ENCODE measurements around the gene ELL2.

DNA sequence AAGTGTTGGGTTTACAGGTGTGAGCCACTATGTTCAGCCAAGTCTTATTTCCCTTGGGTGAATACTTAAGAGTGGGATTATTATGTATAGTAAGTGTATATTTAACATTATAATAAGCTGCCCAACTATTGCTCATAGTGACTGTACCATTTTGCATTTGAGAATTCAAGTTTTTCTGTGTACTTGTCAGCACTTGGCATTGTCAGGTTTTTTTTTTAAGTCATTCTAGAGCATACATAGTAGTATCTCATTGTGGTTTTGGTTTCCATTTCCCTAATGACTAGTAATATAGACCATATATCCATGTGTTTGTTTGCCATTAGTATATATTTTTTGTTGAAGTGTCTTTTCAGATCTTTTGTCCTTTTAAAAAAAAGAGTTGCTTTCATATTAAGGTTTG, 10.5 kb upstream of the ELL2 start:
- TF ChIP-seq POLR2AphosphoS5 (IDR thresholded peaks at IDR 0.05; ENCODE audit: control insufficient read depth, insufficient read depth, low read depth, low read length), result no peak
- TF ChIP-seq, protein P1, sequence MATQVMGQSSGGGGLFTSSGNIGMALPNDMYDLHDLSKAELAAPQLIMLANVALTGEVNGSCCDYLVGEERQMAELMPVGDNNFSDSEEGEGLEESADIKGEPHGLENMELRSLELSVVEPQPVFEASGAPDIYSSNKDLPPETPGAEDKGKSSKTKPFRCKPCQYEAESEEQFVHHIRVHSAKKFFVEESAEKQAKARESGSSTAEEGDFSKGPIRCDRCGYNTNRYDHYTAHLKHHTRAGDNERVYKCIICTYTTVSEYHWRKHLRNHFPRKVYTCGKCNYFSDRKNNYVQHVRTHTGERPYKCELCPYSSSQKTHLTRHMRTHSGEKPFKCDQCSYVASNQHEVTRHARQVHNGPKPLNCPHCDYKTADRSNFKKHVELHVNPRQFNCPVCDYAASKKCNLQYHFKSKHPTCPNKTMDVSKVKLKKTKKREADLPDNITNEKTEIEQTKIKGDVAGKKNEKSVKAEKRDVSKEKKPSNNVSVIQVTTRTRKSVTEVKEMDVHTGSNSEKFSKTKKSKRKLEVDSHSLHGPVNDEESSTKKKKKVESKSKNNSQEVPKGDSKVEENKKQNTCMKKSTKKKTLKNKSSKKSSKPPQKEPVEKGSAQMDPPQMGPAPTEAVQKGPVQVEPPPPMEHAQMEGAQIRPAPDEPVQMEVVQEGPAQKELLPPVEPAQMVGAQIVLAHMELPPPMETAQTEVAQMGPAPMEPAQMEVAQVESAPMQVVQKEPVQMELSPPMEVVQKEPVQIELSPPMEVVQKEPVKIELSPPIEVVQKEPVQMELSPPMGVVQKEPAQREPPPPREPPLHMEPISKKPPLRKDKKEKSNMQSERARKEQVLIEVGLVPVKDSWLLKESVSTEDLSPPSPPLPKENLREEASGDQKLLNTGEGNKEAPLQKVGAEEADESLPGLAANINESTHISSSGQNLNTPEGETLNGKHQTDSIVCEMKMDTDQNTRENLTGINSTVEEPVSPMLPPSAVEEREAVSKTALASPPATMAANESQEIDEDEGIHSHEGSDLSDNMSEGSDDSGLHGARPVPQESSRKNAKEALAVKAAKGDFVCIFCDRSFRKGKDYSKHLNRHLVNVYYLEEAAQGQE (IDR thresholded peaks at IDR 0.05; ENCODE audit: borderline replicate concordance), result no peak
- TF ChIP-seq, protein P1 (CRISPR knock-in tag; IDR thresholded peaks at IDR 0.05; ENCODE audit: low read depth), result no peak
- no peak for TF ChIP-seq NEUROD1 (IDR thresholded peaks at IDR 0.05; ENCODE audit: borderline replicate concordance, low read depth, low read length, partially characterized antibody)
- no peak for TF ChIP-seq KDM4B (IDR thresholded peaks at IDR 0.05; ENCODE audit: borderline replicate concordance in 2 of 2, low read depth in 1 of 2)
- TF ChIP-seq EWSR1 (IDR thresholded peaks at IDR 0.05; ENCODE audit: borderline replicate concordance, low read depth, partially characterized antibody), result no peak
- TF ChIP-seq TEAD4 (IDR thresholded peaks at IDR 0.05; ENCODE audit: low read length), result no peak
- no peak for TF ChIP-seq TEAD4 (CRISPR knock-in tag; IDR thresholded peaks at IDR 0.05; ENCODE audit: borderline replicate concordance)
- TF ChIP-seq, protein P2, sequence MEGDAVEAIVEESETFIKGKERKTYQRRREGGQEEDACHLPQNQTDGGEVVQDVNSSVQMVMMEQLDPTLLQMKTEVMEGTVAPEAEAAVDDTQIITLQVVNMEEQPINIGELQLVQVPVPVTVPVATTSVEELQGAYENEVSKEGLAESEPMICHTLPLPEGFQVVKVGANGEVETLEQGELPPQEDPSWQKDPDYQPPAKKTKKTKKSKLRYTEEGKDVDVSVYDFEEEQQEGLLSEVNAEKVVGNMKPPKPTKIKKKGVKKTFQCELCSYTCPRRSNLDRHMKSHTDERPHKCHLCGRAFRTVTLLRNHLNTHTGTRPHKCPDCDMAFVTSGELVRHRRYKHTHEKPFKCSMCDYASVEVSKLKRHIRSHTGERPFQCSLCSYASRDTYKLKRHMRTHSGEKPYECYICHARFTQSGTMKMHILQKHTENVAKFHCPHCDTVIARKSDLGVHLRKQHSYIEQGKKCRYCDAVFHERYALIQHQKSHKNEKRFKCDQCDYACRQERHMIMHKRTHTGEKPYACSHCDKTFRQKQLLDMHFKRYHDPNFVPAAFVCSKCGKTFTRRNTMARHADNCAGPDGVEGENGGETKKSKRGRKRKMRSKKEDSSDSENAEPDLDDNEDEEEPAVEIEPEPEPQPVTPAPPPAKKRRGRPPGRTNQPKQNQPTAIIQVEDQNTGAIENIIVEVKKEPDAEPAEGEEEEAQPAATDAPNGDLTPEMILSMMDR (IDR thresholded peaks at IDR 0.05 in 2 of 3, conservative IDR thresholded peaks at IDR 0.05 in 1 of 3; ENCODE audit: insufficient read depth in 2 of 3, low read depth in 1 of 3, low read length in 3 of 3), result no peak
- TF ChIP-seq, protein P3, sequence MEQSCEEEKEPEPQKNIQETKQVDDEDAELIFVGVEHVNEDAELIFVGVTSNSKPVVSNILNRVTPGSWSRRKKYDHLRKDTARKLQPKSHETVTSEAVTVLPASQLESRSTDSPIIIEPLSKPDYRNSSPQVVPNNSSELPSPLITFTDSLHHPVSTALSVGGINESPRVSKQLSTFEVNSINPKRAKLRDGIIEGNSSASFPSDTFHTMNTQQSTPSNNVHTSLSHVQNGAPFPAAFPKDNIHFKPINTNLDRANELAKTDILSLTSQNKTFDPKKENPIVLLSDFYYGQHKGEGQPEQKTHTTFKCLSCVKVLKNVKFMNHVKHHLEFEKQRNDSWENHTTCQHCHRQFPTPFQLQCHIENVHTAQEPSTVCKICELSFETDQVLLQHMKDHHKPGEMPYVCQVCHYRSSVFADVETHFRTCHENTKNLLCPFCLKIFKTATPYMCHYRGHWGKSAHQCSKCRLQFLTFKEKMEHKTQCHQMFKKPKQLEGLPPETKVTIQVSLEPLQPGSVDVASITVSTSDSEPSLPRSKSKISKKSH (CRISPR knock-in tag; IDR thresholded peaks at IDR 0.05), result no peak

Data from K562 (cell line).